GM08714 (cell line): ENCODE measurements around the gene STK10.

Source experiments
- H3K4me3 ChIP-seq: fragments of 200-500 bp; sonication (Bioruptor generic); 2 replicates; pipeline ENCODE4 v1.5.1; 2014; ENCODE audit warnings: mild to moderate bottlenecking, low read length, inconsistent platforms
- ZNF274 ChIP-seq: IDR thresholded peaks from 2 replicates; pipeline ENCODE4 v1.6.1; 2012; ENCODE audit warnings: mild to moderate bottlenecking, low read depth, low read length

The STK10 gene

DNA sequence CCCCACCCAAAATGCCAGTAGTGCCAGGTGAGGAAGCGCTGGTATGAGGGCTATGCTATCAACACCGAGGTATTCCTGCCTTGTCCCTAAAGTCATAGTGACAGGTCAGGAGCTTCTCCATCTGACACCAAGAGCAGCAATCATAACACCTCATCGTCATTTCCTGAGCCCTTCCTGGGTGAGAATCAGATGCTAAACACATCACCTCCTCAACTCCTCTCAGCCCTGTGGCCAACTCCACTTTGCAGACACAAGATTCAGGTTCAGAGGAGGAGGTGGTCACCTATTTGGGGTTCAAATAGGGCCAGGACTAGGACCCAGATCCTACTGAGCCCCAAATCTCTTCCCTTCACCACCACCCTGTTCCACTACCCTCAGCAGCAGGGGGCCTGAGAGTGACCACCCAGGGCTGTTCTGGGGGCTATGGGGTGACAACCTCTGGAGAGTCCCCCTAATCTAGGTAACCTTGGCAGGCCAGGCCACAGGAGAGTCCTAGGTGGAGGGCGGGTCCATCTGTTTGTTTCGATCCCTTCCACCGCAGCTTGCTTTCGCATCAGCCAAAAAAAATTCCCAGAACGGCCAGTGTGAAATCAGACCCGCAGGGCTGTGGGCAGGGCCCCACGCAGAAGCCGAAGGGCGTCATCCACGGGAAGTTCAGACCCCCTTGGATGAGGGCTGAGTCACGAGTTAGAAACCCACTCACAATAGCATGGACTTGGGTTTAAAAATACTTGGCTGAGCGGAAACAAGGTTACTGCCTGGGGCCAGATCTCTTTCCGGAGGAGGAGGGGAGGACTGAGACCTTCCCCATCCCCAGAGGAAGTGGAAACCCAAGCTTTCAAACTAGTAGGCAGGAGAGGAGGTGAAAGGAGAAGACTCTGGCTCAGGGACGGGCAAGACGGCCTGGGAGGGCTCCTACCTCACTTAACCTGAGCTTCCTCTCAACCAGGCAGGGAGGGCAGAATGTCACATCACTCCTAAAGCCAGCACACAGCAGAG, 8.7 kb downstream of the STK10 start:
- H3K4me3 ChIP-seq = peak overlapping the region; percentile 37; the same call in 1 of the 2 replicates
- no peak for TF ChIP-seq ZNF274

DNA sequence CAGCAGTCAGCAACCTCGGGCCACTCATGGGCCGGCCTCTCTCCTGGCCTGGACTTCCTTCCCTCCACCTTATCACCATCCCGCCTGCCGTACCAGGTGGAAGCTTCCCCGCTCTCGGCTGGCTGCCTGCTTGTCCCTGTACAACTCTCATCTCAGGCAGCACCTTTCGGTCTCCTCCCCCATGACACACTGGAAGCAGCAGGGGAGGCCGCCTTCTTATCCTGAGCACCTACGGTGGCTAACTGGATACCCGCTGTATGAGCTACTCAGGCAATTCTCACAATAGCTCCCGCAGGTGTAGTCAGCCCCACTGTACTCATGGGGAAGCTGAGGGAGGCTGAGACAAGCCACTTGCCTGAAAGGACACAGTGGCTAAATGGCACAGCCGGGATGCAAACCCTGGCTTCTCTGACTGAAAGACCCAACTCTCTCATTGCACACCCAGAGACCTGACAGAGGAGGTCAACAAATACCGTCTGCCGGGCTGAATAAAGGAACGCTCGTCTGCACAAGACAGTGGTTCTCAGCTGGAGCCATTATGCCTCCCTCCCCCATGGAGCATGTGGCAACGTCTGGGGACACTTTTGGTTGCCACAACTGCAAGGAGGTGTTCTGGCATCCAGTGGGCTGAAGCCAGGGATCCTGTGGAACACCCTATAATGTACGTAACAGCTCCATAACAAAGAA, 9.6 kb downstream of the STK10 start:
- peak overlapping the region; percentile 37; the same call in 1 of the 2 replicates for H3K4me3 ChIP-seq

DNA sequence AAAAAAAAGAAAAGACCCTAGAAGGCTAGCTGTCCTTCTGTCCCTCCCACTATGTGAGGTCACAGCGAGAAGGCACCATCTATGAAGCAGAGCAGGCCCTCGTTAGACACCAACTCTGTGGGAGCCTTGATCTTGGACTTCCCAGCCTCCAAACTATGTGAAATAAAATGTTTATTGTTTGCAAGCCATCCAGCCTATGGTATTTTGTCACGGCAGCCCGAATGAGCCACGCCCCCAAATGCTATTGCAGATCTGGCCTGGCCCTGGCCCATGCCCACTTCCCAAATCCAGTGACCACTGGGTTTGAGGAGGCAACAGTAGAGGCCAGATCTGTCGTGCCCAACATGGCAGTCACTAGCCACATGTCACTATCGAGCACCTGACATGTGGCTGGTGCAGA, 10.8 kb downstream of the STK10 start:
- no peak for TF ChIP-seq ZNF274
- H3K4me3 ChIP-seq = no peak overlapping the region

More for the DNA sequence above, 9.6 kb downstream of the STK10 start:
- no peak for TF ChIP-seq ZNF274

DNA sequence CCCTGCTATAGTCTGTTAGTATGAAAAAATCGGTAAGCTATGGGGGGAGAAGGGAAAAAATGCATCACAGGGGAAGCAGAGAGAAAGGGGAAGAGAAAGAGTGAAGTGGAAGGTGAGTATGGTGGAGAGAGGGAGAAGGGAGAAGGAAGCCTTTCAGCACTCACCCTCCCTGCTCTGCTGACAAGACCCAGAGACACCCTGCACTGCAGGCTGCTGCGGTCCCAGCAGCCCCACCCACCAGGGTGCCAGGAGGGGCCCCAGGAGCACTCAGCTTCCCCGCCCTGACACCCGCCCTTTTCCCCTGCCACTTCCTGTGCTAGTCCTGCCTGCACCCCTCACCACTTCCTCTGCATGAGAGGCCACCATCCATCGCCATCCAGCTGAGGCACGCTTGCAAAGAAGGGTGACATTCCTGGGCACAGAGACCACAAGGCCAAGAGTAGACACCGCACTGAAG, 12.7 kb downstream of the STK10 start:
- no peak for TF ChIP-seq ZNF274
- peak overlapping the region; percentile 80; the same call in 1 of the 2 replicates for H3K4me3 ChIP-seq

DNA sequence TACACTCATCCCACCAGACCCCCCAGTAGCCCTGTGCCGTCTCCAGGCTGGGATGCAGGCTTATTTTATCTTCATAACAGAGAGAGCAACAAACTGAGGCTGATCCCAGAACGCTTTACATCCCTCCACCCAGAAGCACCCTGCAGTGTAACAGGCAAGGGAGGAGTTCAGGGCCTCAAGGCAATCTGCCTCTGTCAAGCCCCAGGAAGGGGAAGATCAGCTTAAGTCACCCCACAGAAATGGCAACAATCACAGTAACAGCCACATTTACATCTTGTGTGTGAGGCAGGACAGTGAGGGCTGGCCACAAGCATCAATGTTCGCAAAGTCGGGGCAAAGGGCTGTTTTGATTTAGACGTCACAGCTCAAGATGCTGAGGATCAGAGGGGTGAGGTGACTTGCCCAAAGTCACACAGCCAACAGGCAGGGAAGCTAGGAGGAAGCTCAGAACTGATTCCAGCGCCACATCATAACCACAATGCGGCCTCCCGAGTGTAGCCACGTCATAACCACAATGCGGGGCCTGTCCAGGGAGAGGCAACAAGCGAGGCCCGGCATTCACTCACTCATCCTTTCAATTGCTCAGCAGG, 14.4 kb downstream of the STK10 start:
- peak overlapping the region; percentile 60; the same call in 1 of the 2 replicates for H3K4me3 ChIP-seq
- TF ChIP-seq ZNF274 = no peak

DNA sequence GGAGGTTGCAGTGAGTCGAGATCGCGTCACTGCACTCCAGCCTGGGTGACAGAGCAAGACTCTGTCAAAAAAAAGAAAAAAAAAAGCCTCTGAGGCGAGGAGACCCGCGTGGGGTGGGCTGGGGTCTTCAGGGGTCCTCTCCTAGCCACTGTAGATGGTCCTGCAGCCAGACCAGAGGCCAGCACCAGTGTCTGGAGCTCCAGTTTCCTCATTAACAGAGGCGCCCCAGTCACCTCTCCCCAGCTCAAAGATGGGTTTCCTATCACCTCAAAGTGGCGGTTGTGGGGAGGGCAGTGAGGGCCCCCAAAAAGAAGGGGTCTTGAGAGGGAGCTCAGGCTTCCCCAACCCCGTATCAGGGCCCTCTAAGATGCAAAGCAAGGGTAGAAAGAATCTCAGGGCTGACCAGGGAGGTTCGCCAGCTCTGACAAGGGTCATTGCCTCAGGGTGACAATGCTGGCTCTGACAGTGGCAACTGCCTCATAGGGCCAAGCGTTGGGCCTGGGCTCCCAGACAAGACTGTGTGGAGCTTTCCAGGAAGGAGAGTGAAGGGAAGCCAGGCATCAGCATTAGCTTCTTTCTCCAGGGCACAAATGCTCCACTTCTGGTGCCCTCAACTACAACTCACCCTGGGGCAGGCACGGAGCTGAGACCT, 15.0 kb downstream of the STK10 start:
- no peak for TF ChIP-seq ZNF274
- no peak overlapping the region for H3K4me3 ChIP-seq

DNA sequence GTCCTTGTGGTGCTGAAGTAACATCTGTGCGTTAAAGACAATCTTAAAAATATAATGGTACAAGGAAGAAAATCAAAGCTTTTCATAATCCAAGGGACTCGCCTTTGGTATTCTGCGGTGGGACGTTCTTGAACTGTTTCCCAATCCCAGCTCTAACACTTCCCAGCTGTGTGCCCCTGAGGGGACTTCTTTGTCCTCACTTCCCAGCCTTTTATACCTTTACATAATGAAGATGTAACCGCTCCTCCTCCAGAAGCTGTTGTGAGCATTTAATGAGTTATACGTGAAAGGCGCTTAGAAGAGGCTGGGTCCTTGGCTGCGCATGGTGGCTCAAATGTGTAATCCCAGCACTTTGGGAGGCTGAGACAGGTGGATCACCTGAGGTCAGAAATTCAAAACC, 16.9 kb downstream of the STK10 start:
- no peak for TF ChIP-seq ZNF274
- no peak overlapping the region for H3K4me3 ChIP-seq

DNA sequence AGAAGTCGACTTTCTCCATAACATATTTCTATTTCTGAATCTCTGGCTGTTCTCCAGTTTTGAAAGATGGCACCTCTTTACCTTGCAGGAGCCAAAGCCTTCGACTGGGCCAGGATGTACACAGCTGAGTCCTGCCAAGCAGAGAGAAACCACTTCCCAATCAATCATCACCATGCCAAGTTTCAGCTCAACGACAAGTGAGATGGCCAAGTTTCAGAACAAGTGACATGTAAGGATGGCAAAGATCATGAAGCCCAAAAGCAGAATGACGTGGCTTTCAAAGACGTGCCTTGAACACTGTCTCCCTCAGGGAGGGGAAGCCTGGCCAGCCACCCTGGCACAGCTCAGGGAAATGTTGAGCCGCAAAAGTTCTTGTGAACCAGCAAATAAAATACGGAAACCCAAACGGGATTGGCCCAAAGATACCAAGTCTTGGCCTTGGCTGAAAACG, 17.7 kb downstream of the STK10 start:
- TF ChIP-seq ZNF274 = no peak
- no peak overlapping the region for H3K4me3 ChIP-seq

DNA sequence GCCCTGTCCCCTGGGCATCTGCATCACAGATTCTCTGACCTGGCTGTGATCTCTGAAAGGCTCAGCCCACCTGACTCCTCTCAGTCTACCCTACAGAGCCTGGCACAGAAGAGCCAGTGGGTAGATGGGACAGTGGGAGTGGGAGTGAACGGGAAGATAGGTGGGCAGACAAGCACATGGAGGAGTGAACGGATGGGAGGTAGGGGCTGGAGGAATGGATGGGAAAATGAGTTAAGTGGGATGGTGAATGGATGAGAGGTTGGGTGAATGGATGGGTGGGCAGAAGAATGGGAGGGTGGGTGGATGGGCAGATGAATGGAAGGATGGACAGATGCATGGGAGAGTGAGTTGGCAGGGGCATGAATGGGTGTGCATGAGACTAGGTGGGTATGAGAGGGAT, 18.8 kb downstream of the STK10 start:
- TF ChIP-seq ZNF274 = no peak
- no peak overlapping the region for H3K4me3 ChIP-seq

DNA sequence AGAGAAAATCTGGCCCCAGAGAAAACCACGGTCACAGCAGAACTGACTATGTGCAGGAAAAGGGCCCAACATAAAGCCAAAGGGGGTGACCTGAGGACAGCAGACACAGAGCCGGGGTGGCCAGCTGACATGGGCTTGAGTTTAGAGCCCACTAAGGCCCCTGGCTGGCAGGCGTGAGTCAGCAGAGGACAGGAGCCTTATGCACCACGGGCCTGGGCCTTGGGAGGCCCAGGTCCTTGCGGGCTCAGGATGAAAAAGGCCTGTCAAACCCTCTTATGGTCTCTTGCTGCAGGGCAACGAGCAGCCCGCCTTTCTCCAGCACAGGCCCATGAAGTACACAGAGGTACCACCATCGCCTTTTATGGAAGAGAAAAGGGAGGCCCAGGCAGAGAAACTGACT, 19.7 kb downstream of the STK10 start:
- TF ChIP-seq ZNF274 = no peak

DNA sequence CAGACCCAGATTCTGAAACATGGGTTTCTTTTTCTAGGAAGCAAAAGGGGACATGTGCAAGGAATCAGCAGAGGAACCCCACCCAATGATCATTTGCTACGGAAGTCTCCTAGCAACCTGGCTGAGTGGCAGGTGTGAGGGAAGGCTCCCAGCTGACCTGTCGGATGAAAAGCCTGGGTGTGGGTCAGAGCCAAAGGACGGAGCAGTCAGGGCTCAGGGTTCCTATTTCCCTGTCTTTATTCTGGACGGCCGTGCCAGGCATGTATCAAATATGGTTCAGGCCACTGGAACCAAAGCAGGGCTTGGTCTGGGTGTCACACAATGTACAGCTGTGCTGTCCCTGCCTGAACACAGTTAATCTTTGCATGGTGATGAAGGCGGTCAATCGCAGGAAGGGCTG, 20.1 kb downstream of the STK10 start:
- H3K4me3 ChIP-seq = no peak overlapping the region
- TF ChIP-seq ZNF274 = no peak

More for the DNA sequence above, 19.7 kb downstream of the STK10 start:
- no peak overlapping the region for H3K4me3 ChIP-seq

DNA sequence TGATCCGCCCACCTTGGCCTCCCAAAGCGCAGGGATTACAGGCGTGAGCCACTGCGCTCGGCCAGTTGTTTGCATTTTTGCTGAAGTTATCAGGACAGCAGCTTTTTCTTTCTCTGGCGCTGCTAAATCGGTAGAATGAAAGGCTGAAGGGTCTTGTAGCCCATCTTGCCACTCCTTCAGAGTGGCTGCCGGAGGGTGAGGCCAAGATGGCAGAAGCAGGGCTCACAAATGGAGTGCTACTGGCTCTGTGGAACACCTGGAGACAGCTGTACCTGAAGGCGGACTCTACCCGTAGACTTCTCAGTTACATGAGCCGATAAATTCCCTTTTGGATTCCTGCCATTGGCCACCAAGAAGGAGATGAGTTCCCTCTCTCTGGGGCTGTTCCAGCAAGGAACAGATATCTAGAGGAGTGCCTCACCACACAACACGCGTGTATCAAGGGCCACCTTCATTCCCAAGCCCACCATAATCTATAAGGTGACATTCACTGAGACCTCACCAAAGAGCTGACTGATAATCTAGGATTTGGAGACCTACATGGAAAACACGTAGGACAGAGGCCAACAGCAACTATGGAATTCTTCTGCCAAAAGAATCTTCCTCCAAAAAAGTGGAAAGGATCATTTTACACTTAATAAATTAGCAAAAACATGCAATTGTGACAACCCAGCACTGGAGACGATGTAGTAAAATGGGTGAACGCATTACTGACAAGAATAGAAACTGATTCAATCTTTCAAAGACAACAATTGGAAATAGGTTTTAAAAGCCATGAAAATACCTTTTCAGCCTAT, 21.8 kb downstream of the STK10 start:
- no peak for TF ChIP-seq ZNF274
- H3K4me3 ChIP-seq = no peak overlapping the region

DNA sequence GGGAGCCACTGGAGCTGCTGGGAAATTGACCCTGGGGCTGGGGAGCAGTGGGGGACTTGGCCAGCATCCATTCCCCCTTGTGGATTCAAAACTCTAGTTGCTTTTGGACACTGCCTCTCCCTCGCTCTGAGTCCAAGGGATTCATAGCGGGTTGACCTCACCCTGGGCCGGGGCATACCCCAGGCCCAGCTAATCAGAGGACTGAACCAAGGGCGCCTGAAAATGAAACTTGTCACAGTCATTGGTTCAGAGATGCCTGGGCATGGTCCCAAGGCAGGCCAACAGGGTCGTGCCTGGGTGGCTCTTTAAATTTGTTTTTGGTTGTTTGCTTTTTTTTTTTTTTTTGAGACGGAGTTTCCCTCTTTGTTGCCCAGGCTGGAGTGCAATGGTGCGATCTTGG, 22.6 kb downstream of the STK10 start:
- no peak overlapping the region for H3K4me3 ChIP-seq
- no peak for TF ChIP-seq ZNF274

DNA sequence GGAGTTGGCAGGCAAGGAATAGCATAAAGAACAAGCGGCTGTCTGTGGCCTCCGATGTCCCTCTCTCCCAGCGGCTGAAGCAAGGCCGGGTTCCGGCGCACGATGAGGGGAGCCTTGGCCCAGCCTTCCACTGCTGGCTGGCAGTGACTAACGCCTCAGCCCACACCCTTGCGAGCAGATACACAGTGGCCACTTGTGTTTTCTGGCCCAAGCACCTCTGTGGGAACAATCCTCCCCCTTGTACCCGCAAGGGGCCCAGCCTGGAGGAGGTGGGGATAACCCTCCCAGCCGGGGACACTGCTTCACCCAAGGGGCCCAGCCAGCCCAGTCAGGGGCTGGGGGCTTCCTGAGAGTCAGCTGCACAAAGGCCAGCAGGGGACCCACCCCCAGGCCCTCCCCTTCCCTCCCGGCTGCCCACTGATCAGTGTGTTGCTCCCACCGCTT, 23.2 kb downstream of the STK10 start:
- no peak for TF ChIP-seq ZNF274
- no peak overlapping the region for H3K4me3 ChIP-seq
